Liver (tissue), 9 donors: ENCODE measurements around the gene CCDC78. TPM values are rescaled to one million over a fixed set of nuclear protein-coding genes. Genes with fewer than 3 reads are reported as not detected.
"Not testable (repeated sequence)": the region's sequence is repeated elsewhere in the genome, so short reads cannot be mapped to it uniquely, and the experiment has no call there.

Experiments
- DNase-seq: peaks from one replicate; pipeline ENCODE4 v3.0.0-alpha.2; 2017; ENCODE audit warnings: low spot score
- H3K27ac ChIP-seq, 2 donors: one replicate each; pipeline ENCODE4 v1.7.0; 2013; ENCODE audit warnings: inconsistent platforms in 2 of 2, low read length in 2 of 2, control low read depth in 1 of 2, low read depth in 1 of 2, mild to moderate bottlenecking in 1 of 2
- H3K27me3 ChIP-seq, 4 donors: one replicate each; pipeline versions ENCODE4 v1.6.1 to v1.7.0; 2013; ENCODE audit warnings: low read length in 3 of 4, inconsistent platforms in 1 of 4, mild to moderate bottlenecking in 1 of 4, moderate library complexity in 1 of 4; ENCODE audit not compliant: control insufficient read depth in 4 of 4, insufficient read depth in 4 of 4
- H3K36me3 ChIP-seq, 4 donors: one replicate each; pipeline versions ENCODE4 v1.6.1 to v1.7.0; 2013; ENCODE audit warnings: low read length in 3 of 4, mild to moderate bottlenecking in 3 of 4, low read depth in 1 of 4, moderate library complexity in 1 of 4; ENCODE audit not compliant: control insufficient read depth in 4 of 4, insufficient read depth in 3 of 4
- H3K4me1 ChIP-seq, 4 donors: one replicate each; pipeline versions ENCODE4 v1.6.1 to v1.7.0; 2013; ENCODE audit warnings: low read length in 3 of 4, mild to moderate bottlenecking in 3 of 4, moderate library complexity in 1 of 4; ENCODE audit not compliant: control insufficient read depth in 4 of 4, insufficient read depth in 4 of 4
- H3K4me3 ChIP-seq, 3 donors: one replicate each; pipeline versions ENCODE4 v1.6.1 to v1.7.0; 2013; ENCODE audit warnings: low read length in 3 of 3, control low read depth in 1 of 3, low read depth in 1 of 3, mild to moderate bottlenecking in 1 of 3
- H3K9ac ChIP-seq, 2 donors: one replicate each; pipeline ENCODE4 v1.7.0; 2013; ENCODE audit warnings: low read length in 2 of 2, mild to moderate bottlenecking in 2 of 2, moderate library complexity in 2 of 2, control low read depth in 1 of 2, low read depth in 1 of 2
- H3K9me3 ChIP-seq, 4 donors: one replicate each; pipeline versions ENCODE4 v1.6.1 to v1.7.0; 2013; ENCODE audit warnings: low read length in 3 of 4; ENCODE audit not compliant: control insufficient read depth in 4 of 4
- ATF3 ChIP-seq: IDR thresholded peaks from 2 replicates; pipeline ENCODE4 v1.6.1; 2016; ENCODE audit warnings: antibody characterized with exemption
- CTCF ChIP-seq: fragments of 150-350 bp; IDR thresholded peaks from 2 replicates; pipeline ENCODE4 v1.5.1; 2017; ENCODE audit warnings: improper control_type of control experiment, low read depth, low read length; ENCODE audit not compliant: missing input control
- EGR1 ChIP-seq, 2 donors: IDR thresholded peaks; 2 replicates each; pipeline ENCODE4 v1.6.1; 2016 to 2018; ENCODE audit warnings: antibody characterized with exemption in 2 of 2, low read depth in 2 of 2
- FOXA2 ChIP-seq: IDR thresholded peaks from 2 replicates; pipeline ENCODE4 v1.6.1; 2016; ENCODE audit warnings: antibody characterized with exemption
- GABPA ChIP-seq, 2 donors: IDR thresholded peaks in 1 of 2; conservative IDR thresholded peaks in 1 of 2; 2 replicates each; pipeline ENCODE4 v1.6.1; 2016; ENCODE audit warnings: antibody characterized with exemption in 2 of 2, mild to moderate bottlenecking in 1 of 2, moderate library complexity in 1 of 2
- HNF4G ChIP-seq: IDR thresholded peaks from 2 replicates; pipeline ENCODE4 v1.6.1; 2016; ENCODE audit warnings: antibody characterized with exemption
- JUND ChIP-seq, 2 donors: IDR thresholded peaks; 2 replicates each; pipeline ENCODE4 v1.6.1; 2016; ENCODE audit warnings: antibody characterized with exemption in 2 of 2
- MAX ChIP-seq: IDR thresholded peaks from 2 replicates; pipeline ENCODE4 v1.6.1; 2016; ENCODE audit warnings: antibody characterized with exemption
- REST ChIP-seq: IDR thresholded peaks from 2 replicates; pipeline ENCODE4 v1.6.1; 2016; ENCODE audit warnings: antibody characterized with exemption, mild to moderate bottlenecking
- YY1 ChIP-seq: IDR thresholded peaks from 2 replicates; pipeline ENCODE4 v1.6.1; 2016; ENCODE audit warnings: antibody characterized with exemption, mild to moderate bottlenecking
- ZBTB33 ChIP-seq: IDR thresholded peaks from 2 replicates; pipeline ENCODE4 v1.6.1; 2016; ENCODE audit warnings: antibody characterized with exemption
- WGBS: extraction: QIAGEN DNeasy Blood & Tissue Kit; methylation state at CpG from one replicate; pipeline ENCODE4 v1.1.7; 2013; 5-methylcytosine and 5-hydroxymethylcytosine counted together
- polyA plus RNA-seq, 2 donors: library from polyadenylated mRNA; stranded (reverse) in 1 of 2; unstranded in 1 of 2; fragments of 200-250 nt in 1 of 2; fragments of >200 nt in 1 of 2; fragmentation: Nextera tagmentation in 1 of 2; extraction: Ambion mirVana in 1 of 2; gene quantifications; one replicate each; pipeline versions ENCODE4 v1.2.1 to v1.2.3, GENCODE V29; 2013 to 2015
- total RNA-seq, 2 donors: library from RNA; depleted of rRNA; stranded (reverse); fragments of >200 nt; gene quantifications; one replicate each; pipeline ENCODE4 v1.2.3, GENCODE V29; 2014
- donor health status: healthy.
- donor health status: healthy.
- donor health status: healthy.
- donor health status: healthy.
- donor health status: healthy.

Gene CCDC78
- total and polyA plus RNA-seq, 4 donors = 0.05 to 0.28 (median 0.08) TPM; not detected in 1

- TF ChIP-seq GABPA (IDR thresholded peaks at IDR 0.05 in 1 of 2, conservative IDR thresholded peaks at IDR 0.05 in 1 of 2) = no peak
Measured at GRCh38 chr16:743794-744500, 17.7 kb upstream of the CCDC78 start (continued).

GRCh38 chr16:742894-743293 lies 16.7 kb upstream of the CCDC78 start:
- H3K9me3 ChIP-seq, H3K9ac ChIP-seq, H3K36me3 ChIP-seq, H3K27me3 ChIP-seq, H3K27ac ChIP-seq, DNase-seq, H3K4me3 ChIP-seq: not testable (repeated sequence)
- peaks cover 12 to 17% (median 15%) of the 10 kb centered on the region in 4 donors for H3K4me1 ChIP-seq
- WGBS = 83% methylated on average over 14 of the region's 14 CpGs

GRCh38 chr16:741986-742629 lies 15.9 kb upstream of the CCDC78 start:
- 91% methylated on average over 15 of the region's 15 CpGs for WGBS
- no peak for TF ChIP-seq FOXA2
- no peak for TF ChIP-seq HNF4G
- TF ChIP-seq JUND (IDR thresholded peaks at IDR 0.05) = no peak
- no peak for TF ChIP-seq CTCF
- no peak for TF ChIP-seq EGR1 (IDR thresholded peaks at IDR 0.05; ENCODE audit: low read depth in 2 of 2)
- TF ChIP-seq ZBTB33 = no peak
- TF ChIP-seq ATF3 = no peak
- no peak for TF ChIP-seq REST
- TF ChIP-seq MAX = no peak
- TF ChIP-seq YY1 = no peak
- Histone ChIP-seq H3K9ac (no peak overlapping the region), H3K27me3 (no peaks in the 10 kb centered on the region), H3K27ac (no peak overlapping the region), H3K36me3 (peaks cover 0 to 7% (median 5%) of the 10 kb centered on the region in 4 donors), H3K9me3 (no peaks in the 10 kb centered on the region), H3K4me1 (peaks cover 12 to 17% (median 15%) of the 10 kb centered on the region in 4 donors), H3K4me3 (no peak overlapping the region)
- DNase-seq = no peak
